Measurements from ENCODE around the gene AGAP1. TPM values are rescaled to one million over a fixed set of nuclear protein-coding genes. Genes with fewer than 3 reads are reported as not detected.

Gene AGAP1
- total RNA-seq, 1 donor from 2014 or later, result 20.4 TPM

DNA sequence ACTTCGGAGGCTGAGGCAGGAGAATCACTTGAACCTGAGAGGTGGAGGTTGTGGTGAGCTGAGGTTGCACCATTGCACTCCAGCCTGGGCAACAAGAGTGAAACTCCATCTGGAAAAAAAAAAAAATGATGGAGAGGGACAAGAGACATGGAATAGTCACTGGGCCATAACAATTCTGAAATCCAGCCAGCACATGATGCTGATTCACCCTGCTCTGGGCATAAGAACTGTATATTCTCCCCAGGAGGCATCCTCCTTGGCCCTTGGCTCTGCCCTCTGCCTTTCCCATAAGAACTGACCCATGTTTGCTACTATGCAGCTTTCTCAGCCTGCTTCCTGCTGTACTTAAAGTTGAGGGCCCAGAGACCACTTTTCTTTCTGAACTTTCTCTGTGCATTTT is 376.7 kb downstream of the AGAP1 start:
- Histone ChIP-seq H3F3A (ENCODE audit: low read depth) (no peaks in the 10 kb centered on the region), H3K27ac (no peak overlapping the region), H3K27me3 (no peaks in the 10 kb centered on the region), H3K4me3 (no peak overlapping the region), H3K4me1 (peaks cover 2% of the 10 kb centered on the region), H3K79me2 (ENCODE audit: low read depth) (no peaks in the 10 kb centered on the region), H3K36me3 (no peaks in the 10 kb centered on the region), H3K9me3 (ENCODE audit: low read depth) (no peaks in the 10 kb centered on the region), H2AFZ (replicated peaks) (no peak overlapping the region), H4K20me1 (ENCODE audit: low read depth) (peaks cover 5% of the 10 kb centered on the region), H3K9ac (no peak overlapping the region), H3K4me2 (no peak overlapping the region)
- Mint-ChIP-seq H3K9me3 (peaks cover 24% of the 10 kb centered on the region), H3K36me3 (peaks cover 35% of the 10 kb centered on the region), H3K4me3 (no peak overlapping the region), H3K4me1 (peaks cover 8% of the 10 kb centered on the region), H3K27ac (no peak overlapping the region), H3K27me3 (ENCODE audit: insufficient read depth, low read depth) (no peaks in the 10 kb centered on the region)
- TF ChIP-seq EZH2 (IDR thresholded peaks at IDR 0.05) (no peak), EZH2phosphoT487 (IDR thresholded peaks at IDR 0.05) (no peak)
- TF ChIP-seq, protein P1, sequence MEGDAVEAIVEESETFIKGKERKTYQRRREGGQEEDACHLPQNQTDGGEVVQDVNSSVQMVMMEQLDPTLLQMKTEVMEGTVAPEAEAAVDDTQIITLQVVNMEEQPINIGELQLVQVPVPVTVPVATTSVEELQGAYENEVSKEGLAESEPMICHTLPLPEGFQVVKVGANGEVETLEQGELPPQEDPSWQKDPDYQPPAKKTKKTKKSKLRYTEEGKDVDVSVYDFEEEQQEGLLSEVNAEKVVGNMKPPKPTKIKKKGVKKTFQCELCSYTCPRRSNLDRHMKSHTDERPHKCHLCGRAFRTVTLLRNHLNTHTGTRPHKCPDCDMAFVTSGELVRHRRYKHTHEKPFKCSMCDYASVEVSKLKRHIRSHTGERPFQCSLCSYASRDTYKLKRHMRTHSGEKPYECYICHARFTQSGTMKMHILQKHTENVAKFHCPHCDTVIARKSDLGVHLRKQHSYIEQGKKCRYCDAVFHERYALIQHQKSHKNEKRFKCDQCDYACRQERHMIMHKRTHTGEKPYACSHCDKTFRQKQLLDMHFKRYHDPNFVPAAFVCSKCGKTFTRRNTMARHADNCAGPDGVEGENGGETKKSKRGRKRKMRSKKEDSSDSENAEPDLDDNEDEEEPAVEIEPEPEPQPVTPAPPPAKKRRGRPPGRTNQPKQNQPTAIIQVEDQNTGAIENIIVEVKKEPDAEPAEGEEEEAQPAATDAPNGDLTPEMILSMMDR (IDR thresholded peaks at IDR 0.05), result no peak
- no peak for DNase-seq (ENCODE audit: low spot score)

DNA sequence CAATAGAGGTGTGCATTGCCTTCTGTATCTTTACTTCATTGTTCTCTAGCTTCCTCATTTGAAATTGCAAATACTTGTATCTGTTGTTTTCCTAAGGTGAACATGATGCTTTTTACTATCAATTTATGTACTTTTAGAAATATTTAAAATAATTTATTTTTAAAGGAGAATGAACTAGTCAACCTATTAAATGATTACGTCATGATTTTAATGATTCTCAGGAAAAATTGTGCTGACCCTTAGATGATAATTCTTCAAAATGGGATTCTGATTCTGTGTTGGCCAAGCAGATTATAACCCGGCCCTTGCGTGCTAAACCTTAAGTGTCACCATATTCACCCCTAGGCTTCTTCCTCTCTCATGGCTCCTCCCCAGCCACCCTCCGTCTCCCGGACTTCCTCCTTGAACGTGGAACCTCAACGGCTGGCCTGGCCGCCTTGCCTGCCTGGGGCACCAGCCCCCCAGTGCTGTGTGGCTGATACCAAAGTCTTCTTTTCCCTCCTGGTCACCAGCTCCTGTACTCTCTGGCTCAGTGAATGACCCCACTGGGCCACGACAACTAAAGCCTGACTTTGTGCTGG is 382.3 kb downstream of the AGAP1 start:
- Histone ChIP-seq H3K4me2 (no peak overlapping the region), H3K27ac (no peak overlapping the region), H3F3A (ENCODE audit: low read depth) (no peaks in the 10 kb centered on the region), H3K27me3 (no peaks in the 10 kb centered on the region), H3K4me1 (no peaks in the 10 kb centered on the region), H3K4me3 (no peak overlapping the region), H3K36me3 (no peaks in the 10 kb centered on the region), H4K20me1 (ENCODE audit: low read depth) (no peaks in the 10 kb centered on the region), H3K79me2 (ENCODE audit: low read depth) (no peaks in the 10 kb centered on the region), H3K9me3 (ENCODE audit: low read depth) (no peaks in the 10 kb centered on the region), H2AFZ (replicated peaks) (no peak overlapping the region), H3K9ac (no peak overlapping the region)
- H3K27ac Mint-ChIP-seq, result no peak overlapping the region
- DNase-seq (ENCODE audit: low spot score), result no peak
- H3K36me3 Mint-ChIP-seq, result peaks cover 8% of the 10 kb centered on the region
- H3K9me3 Mint-ChIP-seq, result peaks cover 5% of the 10 kb centered on the region
- peaks cover 6% of the 10 kb centered on the region for H3K4me1 Mint-ChIP-seq
- no peak for TF ChIP-seq EZH2phosphoT487 (IDR thresholded peaks at IDR 0.05)
- TF ChIP-seq EZH2 (IDR thresholded peaks at IDR 0.05), result no peak
- TF ChIP-seq, protein P1 (IDR thresholded peaks at IDR 0.05), result no peak
- H3K4me3 Mint-ChIP-seq, result no peak overlapping the region
- no peaks in the 10 kb centered on the region for H3K27me3 Mint-ChIP-seq (ENCODE audit: insufficient read depth, low read depth)

DNA sequence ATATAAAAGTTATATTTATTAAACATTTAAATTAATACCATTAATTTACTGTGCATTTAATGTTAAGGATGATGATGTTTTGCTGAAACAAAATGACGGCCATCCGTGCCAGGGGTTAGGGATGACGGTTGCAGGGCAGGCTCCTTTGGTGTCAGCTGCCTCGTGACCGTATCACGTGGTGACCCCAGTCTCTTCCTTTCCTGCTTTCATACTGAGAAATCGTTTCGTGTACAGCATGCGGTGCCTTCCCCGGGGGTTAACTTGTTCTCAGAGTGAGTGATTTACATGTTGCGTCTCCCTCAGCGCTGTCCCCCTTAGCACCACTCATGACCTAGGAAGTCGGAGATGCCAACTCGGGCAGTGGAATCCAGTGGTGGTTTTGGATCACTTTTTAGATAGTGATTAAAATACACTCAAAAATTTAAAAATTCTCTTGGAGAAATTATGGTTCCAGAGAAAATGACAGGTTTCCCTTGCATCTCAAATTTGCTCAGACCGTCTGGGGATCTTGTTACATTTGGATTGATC is 383.5 kb downstream of the AGAP1 start:
- H3K27ac Mint-ChIP-seq, result peak overlapping the region; percentile 65
- Histone ChIP-seq H3K27me3 (no peaks in the 10 kb centered on the region), H3K4me3 (no peak overlapping the region)

More for the DNA sequence above, 383.5 kb downstream of the AGAP1 start:
- Histone ChIP-seq H2AFZ (replicated peaks) (no peak overlapping the region), H3F3A (ENCODE audit: low read depth) (no peaks in the 10 kb centered on the region), H3K4me2 (no peak overlapping the region), H3K4me1 (no peaks in the 10 kb centered on the region), H3K79me2 (ENCODE audit: low read depth) (no peaks in the 10 kb centered on the region), H3K27ac (no peak overlapping the region), H3K36me3 (no peaks in the 10 kb centered on the region), H3K9me3 (ENCODE audit: low read depth) (no peaks in the 10 kb centered on the region), H4K20me1 (ENCODE audit: low read depth) (no peaks in the 10 kb centered on the region), H3K9ac (no peak overlapping the region)
- Mint-ChIP-seq H3K36me3 (peaks cover 4% of the 10 kb centered on the region), H3K4me1 (peaks cover 6% of the 10 kb centered on the region), H3K27me3 (ENCODE audit: insufficient read depth, low read depth) (peaks cover 4% of the 10 kb centered on the region), H3K4me3 (no peak overlapping the region), H3K9me3 (peaks cover 2% of the 10 kb centered on the region)
- TF ChIP-seq EZH2phosphoT487 (IDR thresholded peaks at IDR 0.05) (no peak), EZH2 (IDR thresholded peaks at IDR 0.05) (no peak)
- TF ChIP-seq, protein P1 (IDR thresholded peaks at IDR 0.05), result no peak
- no peak for DNase-seq (ENCODE audit: low spot score)

All from neural progenitor cell (in vitro differentiated cells).